Measurements from ENCODE around the gene NEXN. TPM values are rescaled to one million over a fixed set of nuclear protein-coding genes. Genes with fewer than 3 reads are reported as not detected.
"Not testable (repeated sequence)": the region's sequence is repeated elsewhere in the genome, so short reads cannot be mapped to it uniquely, and the experiment has no call there.

The NEXN gene
- total RNA-seq, 1 donor from 2014 or later: 10.6 TPM

DNA sequence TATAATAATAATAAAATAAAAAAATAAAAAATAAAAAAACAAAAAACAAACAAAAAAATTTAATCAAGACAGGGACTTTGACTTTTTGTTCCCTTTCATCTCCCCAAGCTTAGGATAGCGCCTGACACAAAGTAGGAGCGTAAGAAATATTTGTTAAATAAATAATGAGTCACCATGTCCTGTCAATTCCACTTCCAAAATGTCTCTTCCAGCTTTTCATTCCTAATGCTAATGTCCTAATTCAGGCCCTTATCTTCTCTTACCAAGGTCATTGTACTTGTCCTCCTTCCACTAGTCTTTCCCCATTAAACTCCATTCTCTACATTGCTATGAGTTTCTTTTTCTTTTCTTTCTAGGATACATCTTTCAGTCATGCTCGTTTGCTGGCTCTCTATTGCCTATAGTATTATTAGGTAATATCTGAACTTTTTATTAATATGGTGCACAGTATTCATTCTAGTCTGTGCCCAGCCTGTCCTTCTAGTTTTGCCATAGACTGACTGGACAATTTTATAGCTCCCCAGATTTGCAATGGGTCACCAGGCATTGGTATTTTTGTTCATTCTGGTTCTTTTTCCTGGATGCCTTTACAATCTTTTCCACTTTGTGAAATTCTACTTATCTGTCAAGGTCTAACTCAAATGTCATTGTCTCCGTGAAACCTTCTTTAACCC is 11.4 kb downstream of the NEXN start:
- DNase-seq (ENCODE audit: low spot score): no peak
- ATAC-seq: no peak
- intact Hi-C loops (cut with DNase I): no loop called here

- intact Hi-C loops (cut with DNase I): no loop called here
- ATAC-seq (peak; percentile 83), DNase-seq (ENCODE audit: low spot score) (no peak)
Observed at GRCh38 chr1:77900687-77901293, 12.4 kb downstream of the NEXN start.

DNA sequence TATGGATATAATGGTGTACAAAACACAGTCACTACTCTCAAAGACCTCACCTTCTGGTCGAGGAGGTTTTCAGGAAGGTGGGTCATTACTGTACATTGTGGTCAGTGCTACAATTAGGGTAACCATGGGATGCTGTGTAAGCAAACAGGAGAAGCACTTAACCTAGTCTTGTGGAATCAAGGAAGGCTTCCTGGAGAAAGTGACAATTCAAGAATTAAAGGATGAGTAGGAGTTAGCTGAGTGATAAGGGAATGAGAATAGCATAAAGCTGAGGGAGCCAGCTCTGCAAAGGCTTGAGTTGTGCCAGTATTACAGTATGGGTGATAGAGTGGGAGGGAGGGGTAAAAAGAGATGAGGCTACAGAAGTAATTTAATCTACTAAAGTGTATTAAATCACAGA is 17.2 kb downstream of the NEXN start:
- intact Hi-C loops (cut with DNase I): no loop called here
- DNase-seq (ENCODE audit: low spot score): no peak
- no peak for ATAC-seq

DNA sequence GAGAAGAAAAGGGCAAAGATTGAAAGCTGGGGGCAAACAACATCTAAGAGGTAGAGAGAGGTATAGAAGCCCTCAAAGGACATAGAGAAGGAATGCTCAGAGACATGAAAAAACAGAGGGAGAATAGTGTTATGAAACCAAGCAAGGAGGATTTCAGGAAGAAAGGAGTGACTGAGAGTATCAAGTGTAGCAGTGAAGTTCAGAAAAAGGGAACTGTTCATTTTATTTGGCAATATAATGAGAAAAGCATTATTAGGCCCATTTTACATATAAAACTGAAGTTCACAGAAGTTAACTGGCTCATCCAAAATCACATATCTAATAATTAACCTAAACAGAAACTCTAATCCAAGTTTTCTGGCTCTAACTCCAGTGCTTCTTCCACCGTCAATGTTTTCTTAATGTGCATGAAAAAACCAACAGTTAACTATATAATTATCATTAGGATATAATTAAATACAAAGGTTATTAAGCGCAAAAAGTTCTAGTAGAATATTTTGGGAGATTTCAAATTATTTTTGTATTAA is 17.7 kb downstream of the NEXN start:
- intact Hi-C loops (cut with DNase I): no loop called here
- ATAC-seq: no peak
- no peak for DNase-seq (ENCODE audit: low spot score)

- intact Hi-C loops (cut with DNase I): no loop called here
- DNase-seq (ENCODE audit: low spot score) (no peak), ATAC-seq (no peak)
Observed at GRCh38 chr1:77906624-77907023, 18.2 kb downstream of the NEXN start.

DNA sequence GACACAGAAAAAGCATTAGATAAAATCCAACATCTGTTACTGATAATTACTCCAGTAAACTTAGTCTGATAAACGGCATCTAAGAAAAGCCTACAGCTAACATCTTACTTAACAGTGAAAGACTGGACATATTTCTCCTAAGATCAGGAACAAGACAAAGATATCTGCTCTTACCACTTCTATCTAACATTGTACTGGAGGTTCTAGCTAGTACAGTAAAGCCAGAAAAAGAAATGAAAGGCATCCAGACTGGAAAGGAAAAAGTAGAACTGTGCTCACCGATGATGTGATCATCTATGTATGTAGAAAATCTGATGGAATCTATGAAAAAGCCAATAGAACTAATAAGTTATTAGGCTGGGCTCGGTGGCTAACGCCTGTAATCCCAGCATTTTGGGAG is 21.7 kb downstream of the NEXN start:
- ATAC-seq (no peak), DNase-seq (ENCODE audit: low spot score) (no peak)
- intact Hi-C loops (cut with DNase I): no loop called here

GRCh38 chr1:77918918-77919317 is 30.5 kb downstream of the NEXN start:
- intact Hi-C loops (cut with DNase I); ATAC-seq; DNase-seq (ENCODE audit: low spot score): not testable (repeated sequence)

DNA sequence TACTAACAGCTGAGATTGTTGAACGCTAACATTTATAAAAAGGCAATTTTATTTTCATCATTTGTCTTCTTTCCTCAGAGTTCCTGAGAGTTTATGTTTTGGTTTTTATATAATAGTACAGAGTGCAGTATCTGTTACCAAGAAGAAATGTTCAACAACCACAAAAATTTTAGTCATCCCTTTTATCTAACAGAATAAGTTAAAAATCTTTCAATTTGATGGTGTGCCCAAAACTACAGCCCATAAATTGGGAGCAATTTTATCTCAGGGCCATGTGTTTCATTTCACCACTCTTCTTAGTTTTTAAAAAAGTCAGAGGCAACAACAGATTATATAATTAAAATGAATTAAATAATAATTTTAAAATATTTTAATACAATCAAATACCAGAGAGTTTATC is 37.1 kb downstream of the NEXN start:
- intact Hi-C loops (cut with DNase I): no loop called here
- no peak for ATAC-seq
- DNase-seq (ENCODE audit: low spot score): no peak

DNA sequence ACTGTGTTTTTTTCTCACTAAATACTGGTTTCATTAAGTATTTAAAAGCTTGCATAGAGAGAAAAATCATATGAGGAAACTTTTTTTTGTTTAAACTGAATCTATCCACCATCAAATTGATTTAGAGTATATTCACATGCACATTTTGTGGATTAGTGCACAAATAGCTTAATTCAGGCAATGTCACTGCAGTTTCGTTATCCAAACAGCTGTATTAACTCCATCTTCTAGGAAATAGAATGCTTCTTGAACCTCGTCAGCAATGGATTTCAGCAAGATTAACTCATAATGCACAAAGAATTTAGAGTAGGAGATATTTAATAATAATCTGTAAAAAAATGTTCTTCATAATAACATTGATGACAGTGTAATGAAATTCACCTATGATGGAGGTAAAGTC is 37.5 kb downstream of the NEXN start:
- intact Hi-C loops (cut with DNase I): no loop called here
- no peak for ATAC-seq
- DNase-seq (ENCODE audit: low spot score): no peak

GRCh38 chr1:77926561-77927357 is 38.3 kb downstream of the NEXN start:
- DNase-seq (ENCODE audit: low spot score) (no peak), ATAC-seq (no peak)
- intact Hi-C loops (cut with DNase I): no loop called here

DNA sequence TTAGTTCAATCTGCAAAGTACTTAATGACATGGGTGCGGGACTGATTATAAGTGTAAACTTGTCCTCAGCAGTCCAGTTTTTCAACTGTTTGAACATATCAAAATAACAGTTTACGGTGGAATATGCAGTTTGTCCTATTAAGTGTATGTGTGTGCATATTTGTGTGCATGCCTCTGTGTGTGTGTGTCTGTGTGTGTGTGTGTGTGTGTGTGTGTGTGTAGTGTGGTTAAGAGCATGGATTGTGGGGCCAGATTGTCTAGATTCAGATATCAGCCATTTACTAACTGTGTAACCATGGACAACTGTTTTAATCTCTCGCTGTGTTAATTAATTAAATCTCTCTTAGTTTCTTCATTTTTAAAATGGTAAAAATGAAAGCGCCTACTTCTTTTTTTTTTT is 39.0 kb downstream of the NEXN start:
- intact Hi-C loops (cut with DNase I): no loop called here
- ATAC-seq (no peak), DNase-seq (ENCODE audit: low spot score) (no peak)

DNA sequence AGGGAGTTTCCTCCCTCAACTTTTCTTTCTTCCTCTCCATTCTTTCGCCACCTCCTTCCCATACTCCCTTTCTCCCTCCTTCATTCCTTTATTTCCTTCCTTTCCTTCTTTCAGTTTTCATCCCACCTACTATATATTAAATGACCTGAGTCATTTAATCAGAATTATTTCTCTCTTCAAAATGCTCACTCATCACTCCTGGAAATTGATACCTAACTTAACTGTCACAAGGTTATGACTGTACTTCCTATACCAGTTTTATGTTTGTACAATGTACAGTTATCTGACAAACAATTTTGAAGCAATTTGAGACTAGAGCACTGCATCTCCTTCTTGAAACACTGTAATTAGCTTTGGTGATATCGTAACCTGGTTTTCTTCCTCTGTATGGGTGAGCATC is 41.4 kb downstream of the NEXN start:
- intact Hi-C loops (cut with DNase I): no loop called here

DNA sequence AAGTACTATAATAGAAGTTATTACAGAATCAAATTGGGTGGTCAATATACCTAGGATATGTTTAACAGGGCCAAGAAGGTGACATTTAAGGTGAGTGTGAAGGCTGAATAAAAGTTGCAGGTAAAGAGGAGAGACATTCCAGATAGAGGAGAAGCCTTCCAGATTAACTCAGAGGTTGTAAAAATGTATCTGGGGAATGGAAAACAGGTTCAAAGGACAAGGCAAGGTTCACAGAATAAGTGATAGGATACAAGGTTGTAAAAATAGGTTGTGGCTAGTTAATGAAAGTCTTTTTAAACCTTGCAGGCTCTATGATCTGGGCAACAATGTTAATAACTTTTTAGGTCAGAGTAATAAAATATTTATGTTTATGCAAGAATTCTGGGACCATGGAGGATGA is 50.2 kb downstream of the NEXN start:
- no peak for ATAC-seq
- intact Hi-C loops (cut with DNase I): no loop called here

More for the DNA sequence above, 41.4 kb downstream of the NEXN start:
- ATAC-seq (no peak), DNase-seq (ENCODE audit: low spot score) (no peak)

DNA sequence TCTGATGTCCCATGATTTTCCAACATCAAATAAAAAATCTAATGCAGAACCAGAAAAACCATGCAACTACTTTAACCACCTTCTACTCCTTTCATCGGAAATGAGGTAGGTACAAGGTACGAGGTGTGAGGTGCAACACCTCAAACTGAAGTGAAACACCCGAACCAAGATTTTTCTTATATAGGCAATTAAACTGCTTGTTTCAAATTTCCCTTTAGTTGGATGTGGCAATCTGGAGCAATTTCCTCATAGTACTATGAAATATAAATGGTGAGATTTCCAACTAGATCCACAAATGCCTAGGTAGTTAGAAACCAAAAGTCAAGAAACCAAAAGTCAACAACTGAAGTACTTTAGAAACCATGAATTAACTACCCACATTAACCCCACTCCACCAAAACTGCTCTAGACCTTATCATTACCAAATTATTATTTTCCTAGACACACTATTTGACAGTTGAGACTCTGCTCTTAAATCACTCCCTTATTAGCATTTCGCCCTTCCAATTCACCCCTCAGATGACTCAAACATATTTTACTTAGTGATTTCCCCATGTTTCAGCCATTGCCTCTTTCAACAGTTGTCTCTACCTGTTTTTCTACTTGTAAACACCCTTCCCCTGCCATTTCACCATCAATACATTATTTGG is 52.6 kb downstream of the NEXN start:
- ATAC-seq (no peak), DNase-seq (ENCODE audit: low spot score) (no peak)
- intact Hi-C loops (cut with DNase I): no loop called here

More for the DNA sequence above, 50.2 kb downstream of the NEXN start:
- DNase-seq (ENCODE audit: low spot score): no peak

DNA sequence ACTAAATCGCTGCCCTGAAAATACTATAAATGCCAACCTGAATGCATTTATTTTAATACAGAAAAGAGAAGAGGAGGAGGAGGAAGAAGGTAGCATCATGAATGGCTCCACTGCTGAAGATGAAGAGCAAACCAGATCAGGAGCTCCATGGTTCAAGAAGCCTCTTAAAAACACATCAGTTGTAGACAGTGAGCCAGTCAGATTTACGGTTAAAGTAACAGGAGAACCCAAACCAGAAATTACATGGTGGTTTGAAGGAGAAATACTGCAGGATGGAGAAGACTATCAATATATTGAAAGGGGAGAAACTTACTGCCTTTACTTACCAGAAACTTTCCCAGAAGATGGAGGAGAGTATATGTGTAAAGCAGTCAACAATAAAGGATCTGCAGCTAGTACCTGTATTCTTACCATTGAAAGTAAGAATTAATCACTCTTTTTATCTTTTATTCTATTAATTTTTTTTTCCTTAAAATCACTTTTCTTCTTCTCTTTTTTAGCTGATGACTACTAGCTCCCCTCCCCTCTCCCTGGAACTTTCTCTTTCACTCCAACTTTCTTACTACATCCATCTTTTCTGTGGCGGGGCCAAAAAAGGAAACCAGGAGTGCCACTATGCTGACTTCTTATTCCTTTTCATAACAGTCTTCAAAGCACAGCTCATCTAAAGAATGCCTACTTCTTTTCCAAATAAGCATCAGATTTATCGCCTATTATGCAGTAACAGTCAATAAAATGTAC is 54.1 kb downstream of the NEXN start:
- ATAC-seq (no peak), DNase-seq (ENCODE audit: low spot score) (no peak)
- intact Hi-C loops (cut with DNase I): no loop called here

DNA sequence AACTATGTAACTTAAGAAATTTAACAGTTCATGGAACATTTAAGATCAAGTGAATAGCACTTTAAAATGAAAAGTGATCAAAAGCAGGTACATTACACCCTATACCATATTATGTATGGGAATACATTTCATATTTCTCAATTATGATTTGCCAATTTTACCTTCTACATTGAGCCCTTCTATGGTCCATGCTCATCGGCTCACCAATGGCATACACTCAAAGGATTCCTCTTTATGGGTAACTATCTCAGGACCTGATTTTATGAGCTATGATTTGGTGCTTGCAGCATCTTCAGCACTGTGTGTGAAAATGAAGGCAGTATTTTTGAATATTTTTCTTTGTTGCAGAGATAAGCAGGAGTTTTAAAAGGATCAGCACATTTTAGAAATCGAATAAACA is 56.9 kb downstream of the NEXN start:
- ATAC-seq: no peak
- intact Hi-C loops (cut with DNase I): no loop called here
- no peak for DNase-seq (ENCODE audit: low spot score)

DNA sequence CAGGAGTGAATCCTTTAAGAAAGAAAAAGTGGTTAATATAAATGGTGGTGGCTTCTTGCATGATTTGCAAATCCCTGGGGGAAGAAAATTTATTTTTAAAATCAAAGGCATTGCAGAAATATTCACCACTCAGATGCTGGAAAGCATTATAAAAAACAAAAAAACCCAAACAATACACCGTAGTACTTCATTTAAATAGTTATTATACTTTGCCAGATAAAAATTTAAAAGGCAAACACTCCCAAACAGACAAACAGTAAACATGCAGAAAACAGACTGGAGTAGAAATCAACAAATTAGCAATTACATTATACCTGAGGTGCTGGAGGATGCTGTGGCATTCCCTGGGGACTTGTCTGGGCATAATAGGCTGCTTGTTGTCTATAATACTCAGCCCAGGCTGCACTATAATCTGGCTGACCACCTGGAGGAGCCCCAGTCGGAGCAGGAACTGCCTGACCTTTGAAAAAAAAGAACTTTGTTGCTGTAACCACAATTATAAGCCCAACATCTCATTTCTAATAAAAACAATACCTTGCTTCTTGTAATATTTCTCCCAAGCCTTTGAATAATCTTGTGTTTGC is 60.5 kb downstream of the NEXN start:
- DNase-seq (ENCODE audit: low spot score): no peak
- intact Hi-C loops (cut with DNase I): no loop called here
- ATAC-seq: peak; percentile 45

DNA sequence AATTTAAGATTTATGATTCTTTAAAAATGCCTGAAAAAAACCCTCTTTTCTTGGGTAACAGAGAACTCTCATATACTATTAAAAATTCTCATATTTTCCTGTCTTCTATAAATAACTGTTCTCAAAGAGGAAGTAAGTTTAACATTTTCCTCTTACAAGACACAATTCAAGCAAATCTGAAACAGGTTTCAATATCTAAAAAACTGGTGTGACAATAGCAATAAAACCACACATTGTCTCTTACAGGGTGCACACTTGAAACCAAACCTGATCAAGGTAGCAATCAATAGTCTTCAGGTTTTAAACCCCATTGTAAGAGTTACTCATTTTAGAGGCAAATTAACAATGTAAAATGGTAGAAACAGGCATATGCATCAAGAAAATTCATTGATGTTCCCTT is 62.4 kb downstream of the NEXN start:
- intact Hi-C loops (cut with DNase I): no loop called here
- DNase-seq (ENCODE audit: low spot score): no peak
- ATAC-seq: no peak

DNA sequence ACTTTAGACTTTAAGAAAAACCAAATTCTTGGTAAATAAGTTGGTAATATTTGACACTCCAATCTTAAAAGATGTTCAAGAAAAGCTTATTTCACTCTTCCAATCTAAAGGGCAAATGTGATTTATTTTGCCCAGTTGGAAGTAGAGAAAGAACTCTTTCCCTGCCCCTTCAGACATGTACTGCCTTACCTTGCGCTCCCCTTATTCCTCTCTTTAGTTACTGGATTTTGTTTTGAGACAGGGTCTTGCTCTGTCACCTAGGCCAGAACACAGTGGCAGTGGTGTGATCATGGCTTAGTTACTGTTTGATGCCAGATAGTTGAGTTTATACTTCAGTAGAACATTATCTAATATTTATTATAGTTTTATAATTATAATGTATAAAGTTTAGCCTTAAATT is 62.9 kb downstream of the NEXN start:
- DNase-seq (ENCODE audit: low spot score) (no peak), ATAC-seq (no peak)
- intact Hi-C loops (cut with DNase I): no loop called here

All from sciatic nerve (tissue), 2 donors.